DOHH2 (cell line): ENCODE measurements around the gene TRIM14.

Experiments
- H3F3A ChIP-seq: fragments of 200-600 bp; sonication (generic), shearing (Covaris generic); 2 replicates; pipeline ENCODE4 v1.6.0; 2016; ENCODE audit warnings: antibody characterized with exemption, mild to moderate bottlenecking; ENCODE audit not compliant: control insufficient read depth, insufficient read depth
- H3K27ac ChIP-seq: fragments of 200-600 bp; sonication (generic); 2 replicates; pipeline ENCODE4 v1.5.1; 2014; ENCODE audit warnings: low read depth, mild to moderate bottlenecking, low read length, moderate library complexity
- H3K27me3 ChIP-seq: fragments of 200-600 bp; sonication (generic); 2 replicates; pipeline ENCODE4 v1.6.1; 2014; ENCODE audit warnings: mild to moderate bottlenecking, low read length, mixed read lengths; ENCODE audit not compliant: control insufficient read depth
- H3K36me3 ChIP-seq: fragments of 200-600 bp; sonication (generic); 2 replicates; pipeline ENCODE4 v1.6.1; 2014; ENCODE audit warnings: mild to moderate bottlenecking, low read length, moderate library complexity, mixed read lengths; ENCODE audit not compliant: control insufficient read depth
- H3K4me1 ChIP-seq: fragments of 200-600 bp; sonication (generic); 2 replicates; pipeline ENCODE4 v1.6.1; 2014; ENCODE audit warnings: mild to moderate bottlenecking, low read length, mixed read lengths; ENCODE audit not compliant: control insufficient read depth
- H3K4me2 ChIP-seq: fragments of 200-600 bp; sonication (generic); 2 replicates; pipeline ENCODE4 v1.6.0; 2014; ENCODE audit warnings: mild to moderate bottlenecking, low read length, moderate library complexity
- H3K4me3 ChIP-seq: fragments of 200-600 bp; sonication (generic); 2 replicates; pipeline ENCODE4 v1.5.1; 2014; ENCODE audit warnings: mild to moderate bottlenecking, low read length, mixed read lengths
- H3K79me2 ChIP-seq: fragments of 200-600 bp; sonication (generic); 2 replicates; pipeline ENCODE4 v1.6.1; 2014; ENCODE audit warnings: mild to moderate bottlenecking, low read length, mixed read lengths; ENCODE audit not compliant: control insufficient read depth
- H3K9me2 ChIP-seq: fragments of 200-600 bp; sonication (generic); replicated peaks from 2 replicates; pipeline ENCODE4 v1.6.1; 2014; ENCODE audit warnings: mild to moderate bottlenecking, low read length, mixed read lengths; ENCODE audit not compliant: control insufficient read depth
- H3K9me3 ChIP-seq: fragments of 200-600 bp; sonication (generic); 2 replicates; pipeline ENCODE4 v1.6.1; 2014; ENCODE audit warnings: antibody characterized with exemption, low read length, mixed read lengths; ENCODE audit not compliant: control insufficient read depth, insufficient read depth
- H4K20me1 ChIP-seq: fragments of 200-600 bp; sonication (generic); 2 replicates; pipeline ENCODE4 v1.6.0; 2014; ENCODE audit warnings: low read depth, mild to moderate bottlenecking, antibody characterized with exemption, low read length, moderate library complexity; ENCODE audit not compliant: control insufficient read depth, insufficient read depth
- EZH2phosphoT487 ChIP-seq: fragments of 200-600 bp; sonication (generic); IDR thresholded peaks from 2 replicates; pipeline ENCODE4 v1.6.1; 2017; ENCODE audit warnings: borderline replicate concordance, mild to moderate bottlenecking, antibody characterized with exemption, low read length, moderate library complexity, mixed read lengths
- TF ChIP-seq, protein P1 (sequence below): fragments of 200-600 bp; sonication (generic); IDR thresholded peaks from one replicate; pipeline ENCODE4 v1.5.1; 2014; ENCODE audit warnings: antibody characterized with exemption, mild to moderate bottlenecking, low read depth, low read length; ENCODE audit not compliant: poor library complexity, severe bottlenecking

Gene TRIM14

GRCh38 chr9:98074115-98074990 lies 44.7 kb downstream of the TRIM14 start:
- no peaks in the 10 kb centered on the region for H3K9me3 ChIP-seq
- no peak overlapping the region for H3K27ac ChIP-seq

DNA sequence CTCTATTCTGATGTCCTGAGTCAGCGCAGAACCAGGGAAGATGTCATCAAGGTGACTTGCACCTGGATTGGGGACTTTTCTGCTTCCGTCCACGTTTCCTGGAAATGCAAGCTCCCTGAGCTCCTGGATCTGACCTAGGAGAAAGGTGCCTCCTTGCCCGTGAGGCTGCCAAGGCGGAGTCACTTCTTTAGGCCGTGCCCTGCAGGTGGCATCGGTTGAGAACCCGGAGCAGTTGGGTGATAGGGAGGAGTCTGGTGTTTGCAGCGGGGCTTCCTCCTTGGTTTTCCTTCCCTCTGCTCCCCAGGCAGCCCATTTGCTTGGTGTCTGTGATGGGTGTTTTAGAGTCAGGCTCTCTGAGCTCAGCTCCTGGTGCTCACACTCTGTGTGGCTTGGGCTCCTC lies 47.3 kb downstream of the TRIM14 start:
- Histone ChIP-seq H3K27ac (no peak overlapping the region), H3K27me3 (no peaks in the 10 kb centered on the region), H3K9me2 (no peaks in the 10 kb centered on the region), H3K4me1 (peaks cover 20% of the 10 kb centered on the region), H4K20me1 (0 out of 2 replicates have a peak, but pooled peaks cover 3% of the 10 kb centered on the region), H3K9me3 (no peaks in the 10 kb centered on the region), H3K79me2 (peaks cover 64% of the 10 kb centered on the region), H3F3A (no peaks in the 10 kb centered on the region; the same call in 1 of the 2 replicates), H3K4me2 (no peak overlapping the region), H3K36me3 (peaks cover 49% of the 10 kb centered on the region), H3K4me3 (no peak overlapping the region)
- TF ChIP-seq, protein P1, sequence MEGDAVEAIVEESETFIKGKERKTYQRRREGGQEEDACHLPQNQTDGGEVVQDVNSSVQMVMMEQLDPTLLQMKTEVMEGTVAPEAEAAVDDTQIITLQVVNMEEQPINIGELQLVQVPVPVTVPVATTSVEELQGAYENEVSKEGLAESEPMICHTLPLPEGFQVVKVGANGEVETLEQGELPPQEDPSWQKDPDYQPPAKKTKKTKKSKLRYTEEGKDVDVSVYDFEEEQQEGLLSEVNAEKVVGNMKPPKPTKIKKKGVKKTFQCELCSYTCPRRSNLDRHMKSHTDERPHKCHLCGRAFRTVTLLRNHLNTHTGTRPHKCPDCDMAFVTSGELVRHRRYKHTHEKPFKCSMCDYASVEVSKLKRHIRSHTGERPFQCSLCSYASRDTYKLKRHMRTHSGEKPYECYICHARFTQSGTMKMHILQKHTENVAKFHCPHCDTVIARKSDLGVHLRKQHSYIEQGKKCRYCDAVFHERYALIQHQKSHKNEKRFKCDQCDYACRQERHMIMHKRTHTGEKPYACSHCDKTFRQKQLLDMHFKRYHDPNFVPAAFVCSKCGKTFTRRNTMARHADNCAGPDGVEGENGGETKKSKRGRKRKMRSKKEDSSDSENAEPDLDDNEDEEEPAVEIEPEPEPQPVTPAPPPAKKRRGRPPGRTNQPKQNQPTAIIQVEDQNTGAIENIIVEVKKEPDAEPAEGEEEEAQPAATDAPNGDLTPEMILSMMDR: no peak

More at GRCh38 chr9:98074115-98074990, 44.7 kb downstream of the TRIM14 start:
- no peaks in the 10 kb centered on the region for H3K27me3 ChIP-seq
- H3K4me3 ChIP-seq: no peak overlapping the region
- H3F3A ChIP-seq: no peaks in the 10 kb centered on the region; the same call in 1 of the 2 replicates
- H3K4me2 ChIP-seq: 0 out of 2 replicates have a peak overlapping the region, but pooled peaks have one; percentile 25
- TF ChIP-seq, protein P1: peak; percentile 100
- TF ChIP-seq EZH2phosphoT487: no peak
- peaks cover 43% of the 10 kb centered on the region for H3K79me2 ChIP-seq
- peaks cover 51% of the 10 kb centered on the region for H3K36me3 ChIP-seq
- peaks cover 20% of the 10 kb centered on the region for H3K4me1 ChIP-seq
- H3K9me2 ChIP-seq: no peaks in the 10 kb centered on the region
- no peaks in the 10 kb centered on the region for H4K20me1 ChIP-seq

GRCh38 chr9:98070704-98071103 lies 48.3 kb downstream of the TRIM14 start:
- H3K36me3 ChIP-seq: peaks cover 50% of the 10 kb centered on the region
- TF ChIP-seq, protein P1: no peak
- TF ChIP-seq EZH2phosphoT487: no peak
- H3K9me3 ChIP-seq: no peaks in the 10 kb centered on the region
- H4K20me1 ChIP-seq: 0 out of 2 replicates have a peak, but pooled peaks cover 3% of the 10 kb centered on the region
- no peak overlapping the region for H3K27ac ChIP-seq
- no peak overlapping the region for H3K4me3 ChIP-seq
- no peaks in the 10 kb centered on the region for H3K27me3 ChIP-seq
- peaks cover 69% of the 10 kb centered on the region for H3K79me2 ChIP-seq
- no peaks in the 10 kb centered on the region for H3K9me2 ChIP-seq
- peaks cover 20% of the 10 kb centered on the region for H3K4me1 ChIP-seq
- no peaks in the 10 kb centered on the region; the same call in 1 of the 2 replicates for H3F3A ChIP-seq
- no peak overlapping the region for H3K4me2 ChIP-seq
